Measurements from ENCODE around the gene SAP130.

Gene SAP130

DNA sequence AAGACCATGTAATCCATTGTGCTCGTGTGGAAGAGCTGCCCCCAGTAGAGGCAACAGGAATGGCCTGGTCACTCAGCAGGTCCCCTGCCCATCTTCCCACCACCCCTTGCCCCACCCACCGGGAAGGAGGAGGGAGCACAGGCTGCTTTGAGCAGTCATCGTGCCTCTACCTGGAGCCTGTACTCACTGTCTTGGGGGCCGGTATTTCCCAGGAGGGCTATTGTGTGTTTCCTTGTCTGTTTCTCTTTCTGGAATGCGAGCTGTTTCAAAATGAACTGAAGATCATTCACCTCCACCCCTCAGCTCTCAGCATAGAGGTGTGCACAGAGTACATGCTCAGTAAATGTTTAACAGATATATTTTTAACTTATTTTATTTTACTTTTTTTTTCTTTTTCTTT is 134.4 kb downstream of the SAP130 start:
- DNase-seq (ENCODE audit: low spot score), result no peak

GRCh38 chr2:127893033-127893432 is 134.8 kb downstream of the SAP130 start:
- no peak for DNase-seq (ENCODE audit: low spot score)

DNA sequence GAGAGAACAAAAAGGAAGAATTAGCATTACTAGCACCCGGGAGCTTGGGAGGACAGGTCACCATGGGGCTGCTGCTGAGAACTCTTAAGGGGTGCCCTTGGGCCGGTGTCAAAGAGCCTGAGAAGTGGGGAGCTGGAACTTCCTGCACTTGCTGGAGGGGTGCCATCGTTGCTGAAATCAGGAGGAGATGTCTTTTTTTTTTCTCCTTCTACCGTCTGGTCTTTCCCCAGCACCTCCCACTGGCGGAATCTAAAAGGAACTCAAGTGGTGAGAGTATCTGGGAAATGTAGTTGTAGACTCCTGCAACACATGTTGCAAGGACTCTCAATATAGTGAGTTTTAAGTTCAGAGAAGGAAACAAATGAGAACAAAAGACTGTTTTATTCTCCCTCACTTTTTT is 136.0 kb downstream of the SAP130 start:
- no peak for DNase-seq (ENCODE audit: low spot score)

Data from HuH-7.5 (cell line).